Measurements from ENCODE around the gene IL17RA.

The IL17RA gene

DNA sequence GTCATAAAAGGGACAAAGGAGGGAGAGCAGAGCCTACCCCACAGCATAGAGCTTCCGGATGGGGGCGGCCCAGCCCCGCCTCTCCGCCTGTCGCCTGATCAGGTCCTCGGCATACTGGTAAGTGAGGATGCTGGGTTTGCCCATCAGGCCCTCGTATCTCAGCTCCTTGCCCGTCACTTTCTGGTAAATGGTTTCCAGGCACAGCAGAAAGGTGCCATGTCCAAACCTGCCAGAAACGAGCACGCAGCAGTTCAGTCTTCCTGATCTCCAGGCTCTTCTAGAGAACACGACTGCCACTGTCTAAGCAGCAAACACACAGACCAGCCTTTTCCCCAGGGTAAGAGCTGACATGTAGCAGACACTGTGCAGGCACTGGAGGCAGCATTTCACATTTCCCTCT, 53.7 kb downstream of the IL17RA start:
- Histone ChIP-seq H3K4me1 (ENCODE audit: control insufficient read depth, insufficient read depth, low read length) (no peaks in the 10 kb centered on the region), H3K9me3 (ENCODE audit: control insufficient read depth, insufficient read depth, low read depth, low read length) (no peaks in the 10 kb centered on the region), H3K4me3 (ENCODE audit: low read depth, low read length) (no peak overlapping the region), H3K36me3 (ENCODE audit: control insufficient read depth in 2 of 2, insufficient read depth in 1 of 2, low read length in 2 of 2) (peaks cover 3 to 64% of the 10 kb centered on the region in 2 experiments; a peak in 2 of 3 replicates), H3K27ac (ENCODE audit: extremely low read depth, low read depth, low read length) (no peak overlapping the region)
- ChIA-PET CTCF (interaction anchor here (0.7 to 2.5 kb wide), 2 partner anchors 13 to 33 kb away, joined by 3 to 8 read pairs; no protein-coding TSS in a partner anchor), POLR2A (no interaction called here)
- TF ChIP-seq TRIM28 (IDR thresholded peaks at IDR 0.05; ENCODE audit: borderline replicate concordance, low read length) (no peak), ZNF157 (tag by site-specific recombination; IDR thresholded peaks at IDR 0.05) (no peak), IKZF3 (tag by site-specific recombination; IDR thresholded peaks at IDR 0.05) (no peak), SP3 (tag by site-specific recombination; IDR thresholded peaks at IDR 0.05) (no peak), ZNF184 (tag by site-specific recombination; IDR thresholded peaks at IDR 0.05) (no peak), WT1 (tag by site-specific recombination; IDR thresholded peaks at IDR 0.05) (no peak), KLF16 (tag by site-specific recombination; IDR thresholded peaks at IDR 0.05) (no peak), BCL11A (tag by site-specific recombination; IDR thresholded peaks at IDR 0.05; ENCODE audit: low read depth) (no peak), OVOL3 (tag by site-specific recombination; IDR thresholded peaks at IDR 0.05) (no peak), ZNF501 (tag by site-specific recombination; IDR thresholded peaks at IDR 0.05) (no peak), MZF1 (tag by site-specific recombination; IDR thresholded peaks at IDR 0.05; ENCODE audit: borderline replicate concordance) (no peak), ZBTB1 (tag by site-specific recombination; IDR thresholded peaks at IDR 0.05) (no peak), ZNF146 (tag by site-specific recombination; IDR thresholded peaks at IDR 0.05) (no peak)
- TF ChIP-seq, protein P1, sequence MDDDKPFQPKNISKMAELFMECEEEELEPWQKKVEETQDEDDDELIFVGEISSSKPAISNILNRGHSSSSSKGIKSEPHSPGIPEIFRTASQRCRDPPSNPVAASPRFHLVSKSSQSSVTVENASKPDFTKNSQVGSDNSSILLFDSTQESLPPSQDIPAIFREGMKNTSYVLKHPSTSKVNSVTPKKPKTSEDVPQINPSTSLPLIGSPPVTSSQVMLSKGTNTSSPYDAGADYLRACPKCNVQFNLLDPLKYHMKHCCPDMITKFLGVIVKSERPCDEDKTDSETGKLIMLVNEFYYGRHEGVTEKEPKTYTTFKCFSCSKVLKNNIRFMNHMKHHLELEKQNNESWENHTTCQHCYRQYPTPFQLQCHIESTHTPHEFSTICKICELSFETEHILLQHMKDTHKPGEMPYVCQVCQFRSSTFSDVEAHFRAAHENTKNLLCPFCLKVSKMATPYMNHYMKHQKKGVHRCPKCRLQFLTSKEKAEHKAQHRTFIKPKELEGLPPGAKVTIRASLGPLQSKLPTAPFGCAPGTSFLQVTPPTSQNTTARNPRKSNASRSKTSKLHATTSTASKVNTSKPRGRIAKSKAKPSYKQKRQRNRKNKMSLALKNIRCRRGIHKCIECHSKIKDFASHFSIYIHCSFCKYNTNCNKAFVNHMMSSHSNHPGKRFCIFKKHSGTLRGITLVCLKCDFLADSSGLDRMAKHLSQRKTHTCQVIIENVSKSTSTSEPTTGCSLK (tag by site-specific recombination; IDR thresholded peaks at IDR 0.05): no peak
- TF ChIP-seq, protein P2, sequence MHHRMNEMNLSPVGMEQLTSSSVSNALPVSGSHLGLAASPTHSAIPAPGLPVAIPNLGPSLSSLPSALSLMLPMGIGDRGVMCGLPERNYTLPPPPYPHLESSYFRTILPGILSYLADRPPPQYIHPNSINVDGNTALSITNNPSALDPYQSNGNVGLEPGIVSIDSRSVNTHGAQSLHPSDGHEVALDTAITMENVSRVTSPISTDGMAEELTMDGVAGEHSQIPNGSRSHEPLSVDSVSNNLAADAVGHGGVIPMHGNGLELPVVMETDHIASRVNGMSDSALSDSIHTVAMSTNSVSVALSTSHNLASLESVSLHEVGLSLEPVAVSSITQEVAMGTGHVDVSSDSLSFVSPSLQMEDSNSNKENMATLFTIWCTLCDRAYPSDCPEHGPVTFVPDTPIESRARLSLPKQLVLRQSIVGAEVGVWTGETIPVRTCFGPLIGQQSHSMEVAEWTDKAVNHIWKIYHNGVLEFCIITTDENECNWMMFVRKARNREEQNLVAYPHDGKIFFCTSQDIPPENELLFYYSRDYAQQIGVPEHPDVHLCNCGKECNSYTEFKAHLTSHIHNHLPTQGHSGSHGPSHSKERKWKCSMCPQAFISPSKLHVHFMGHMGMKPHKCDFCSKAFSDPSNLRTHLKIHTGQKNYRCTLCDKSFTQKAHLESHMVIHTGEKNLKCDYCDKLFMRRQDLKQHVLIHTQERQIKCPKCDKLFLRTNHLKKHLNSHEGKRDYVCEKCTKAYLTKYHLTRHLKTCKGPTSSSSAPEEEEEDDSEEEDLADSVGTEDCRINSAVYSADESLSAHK (tag by site-specific recombination; IDR thresholded peaks at IDR 0.05): no peak
- TF ChIP-seq, protein P3, sequence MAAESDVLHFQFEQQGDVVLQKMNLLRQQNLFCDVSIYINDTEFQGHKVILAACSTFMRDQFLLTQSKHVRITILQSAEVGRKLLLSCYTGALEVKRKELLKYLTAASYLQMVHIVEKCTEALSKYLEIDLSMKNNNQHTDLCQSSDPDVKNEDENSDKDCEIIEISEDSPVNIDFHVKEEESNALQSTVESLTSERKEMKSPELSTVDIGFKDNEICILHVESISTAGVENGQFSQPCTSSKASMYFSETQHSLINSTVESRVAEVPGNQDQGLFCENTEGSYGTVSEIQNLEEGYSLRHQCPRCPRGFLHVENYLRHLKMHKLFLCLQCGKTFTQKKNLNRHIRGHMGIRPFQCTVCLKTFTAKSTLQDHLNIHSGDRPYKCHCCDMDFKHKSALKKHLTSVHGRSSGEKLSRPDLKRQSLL (tag by site-specific recombination; IDR thresholded peaks at IDR 0.05): no peak

DNA sequence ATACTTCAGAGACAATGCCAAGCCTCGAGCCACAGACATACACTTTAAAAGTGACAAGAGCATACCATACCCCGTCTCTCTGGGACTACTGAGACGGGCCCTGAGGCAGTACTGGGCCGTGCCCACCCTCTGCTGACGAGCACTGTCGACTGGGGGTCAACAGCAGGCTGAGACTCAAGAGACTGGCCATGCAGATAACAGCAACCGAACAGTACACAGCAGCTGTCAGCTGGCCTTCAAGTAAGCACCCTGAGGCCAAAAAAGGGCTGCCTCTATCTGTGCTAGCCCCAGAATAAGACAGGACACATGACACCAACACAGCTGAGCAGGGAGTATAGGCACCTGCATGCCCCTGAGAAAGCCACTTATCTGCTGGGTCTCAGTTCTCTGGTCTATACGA, 55.2 kb downstream of the IL17RA start:
- Histone ChIP-seq H3K4me1 (ENCODE audit: control insufficient read depth, insufficient read depth, low read length) (no peaks in the 10 kb centered on the region), H3K4me3 (ENCODE audit: low read depth, low read length) (no peak overlapping the region), H3K9me3 (ENCODE audit: control insufficient read depth, insufficient read depth, low read depth, low read length) (no peaks in the 10 kb centered on the region), H3K27ac (ENCODE audit: extremely low read depth, low read depth, low read length) (no peak overlapping the region), H3K36me3 (ENCODE audit: control insufficient read depth in 2 of 2, insufficient read depth in 1 of 2, low read length in 2 of 2) (peaks cover 4 to 77% of the 10 kb centered on the region in 2 experiments; a peak in 2 of 3 replicates)
- ChIA-PET CTCF (interaction anchor here (2.5 kb wide), 1 partner anchor 32 kb away, joined by 8 read pairs; no protein-coding TSS in a partner anchor), POLR2A (interaction anchor here (1.2 kb wide), 1 partner anchor 15 kb away, joined by 6 read pairs; no protein-coding TSS in a partner anchor)
- no peak for TF ChIP-seq ZNF510 (tag by site-specific recombination; IDR thresholded peaks at IDR 0.05; ENCODE audit: insufficient replicate concordance)
- no peak for TF ChIP-seq ZNF37A (tag by site-specific recombination; IDR thresholded peaks at IDR 0.05)
- TF ChIP-seq ZNF777 (tag by site-specific recombination; IDR thresholded peaks at IDR 0.05; ENCODE audit: borderline replicate concordance): no peak
- TF ChIP-seq ZNF561 (tag by site-specific recombination; IDR thresholded peaks at IDR 0.05; ENCODE audit: borderline replicate concordance): no peak
- TF ChIP-seq ZNF473 (tag by site-specific recombination; IDR thresholded peaks at IDR 0.05): no peak
- TF ChIP-seq ZNF354C (tag by site-specific recombination; IDR thresholded peaks at IDR 0.05; ENCODE audit: borderline replicate concordance, low read depth): no peak
- TF ChIP-seq ZFP41 (tag by site-specific recombination; IDR thresholded peaks at IDR 0.05; ENCODE audit: borderline replicate concordance): no peak
- no peak for TF ChIP-seq OVOL3 (tag by site-specific recombination; IDR thresholded peaks at IDR 0.05)
- no peak for TF ChIP-seq ZNF610 (tag by site-specific recombination; IDR thresholded peaks at IDR 0.05; ENCODE audit: borderline replicate concordance)
- no peak for TF ChIP-seq RBAK (tag by site-specific recombination; IDR thresholded peaks at IDR 0.05)
- no peak for TF ChIP-seq KLF10 (tag by site-specific recombination; IDR thresholded peaks at IDR 0.05)
- TF ChIP-seq ZNF23 (tag by site-specific recombination; IDR thresholded peaks at IDR 0.05; ENCODE audit: borderline replicate concordance): no peak
- no peak for TF ChIP-seq ZNF214 (tag by site-specific recombination; IDR thresholded peaks at IDR 0.05; ENCODE audit: borderline replicate concordance)
